Smooth muscle cell (in vitro differentiated cells): ENCODE measurements around the gene TNIK. TPM values are rescaled to one million over a fixed set of nuclear protein-coding genes. Genes with fewer than 3 reads are reported as not detected.

Experiments used
- DNase-seq: peaks from one replicate; lab custom pipeline; 2025; ENCODE audit not compliant: unreplicated experiment; lab: John Stamatoyannopoulos, UW
- H2AFZ ChIP-seq: fragments of 200-600 bp; sonication (generic); 2 replicates; pipeline ENCODE4 v1.6.0; 2016; ENCODE audit warnings: antibody characterized with exemption, low read depth, mild to moderate bottlenecking
- H3F3A ChIP-seq: fragments of 200-600 bp; sonication (generic); 2 replicates; pipeline ENCODE4 v1.6.0; 2017; ENCODE audit warnings: antibody characterized with exemption, low read depth
- H3K27ac ChIP-seq: fragments of 200-600 bp; sonication (generic); 2 replicates; pipeline ENCODE4 v1.5.1; 2016; ENCODE audit warnings: low read depth, mild to moderate bottlenecking
- H3K27me3 ChIP-seq: fragments of 200-600 bp; sonication (generic); 2 replicates; pipeline ENCODE4 v1.6.1; 2016; ENCODE audit warnings: low read depth, mild to moderate bottlenecking
- H3K36me3 ChIP-seq: fragments of 200-600 bp; sonication (generic); 2 replicates; pipeline ENCODE4 v1.5.1; 2016; ENCODE audit warnings: low read depth
- H3K4me1 ChIP-seq: fragments of 200-600 bp; sonication (generic); 2 replicates; pipeline ENCODE4 v1.5.1; 2016; ENCODE audit warnings: low read depth
- H3K4me2 ChIP-seq: fragments of 200-600 bp; sonication (generic); 2 replicates; pipeline ENCODE4 v1.6.0; 2016; ENCODE audit warnings: mild to moderate bottlenecking
- H3K4me3 ChIP-seq: fragments of 200-600 bp; sonication (generic); 2 replicates; pipeline ENCODE4 v1.5.1; 2016; ENCODE audit warnings: mild to moderate bottlenecking
- H3K79me2 ChIP-seq: fragments of 200-600 bp; sonication (generic); 2 replicates; pipeline ENCODE4 v1.6.0; 2016; ENCODE audit warnings: low read depth, mild to moderate bottlenecking
- H3K9ac ChIP-seq: fragments of 200-600 bp; sonication (generic); 2 replicates; pipeline ENCODE4 v1.6.0; 2016; ENCODE audit warnings: low read depth
- H3K9me3 ChIP-seq: fragments of 200-600 bp; sonication (generic); replicated peaks from 2 replicates; pipeline ENCODE4 v1.5.1; 2016; ENCODE audit warnings: low read depth
- H4K20me1 ChIP-seq: fragments of 200-600 bp; sonication (generic); 2 replicates; pipeline ENCODE4 v1.6.0; 2016; ENCODE audit warnings: low read depth
- CTCF ChIP-seq: fragments of 200-600 bp; sonication (generic); IDR thresholded peaks from 2 replicates; pipeline ENCODE4 v1.5.1; 2017; ENCODE audit warnings: borderline replicate concordance, mild to moderate bottlenecking, antibody characterized with exemption; ENCODE audit not compliant: insufficient read depth, poor library complexity, severe bottlenecking
- WGBS: methylation state at CpG from one replicate; pipeline ENCODE4 v1.1.7; 2016; ENCODE audit warnings: low lambda C conversion rate; 5-methylcytosine and 5-hydroxymethylcytosine counted together
- polyA plus RNA-seq: library from polyadenylated mRNA; unstranded; fragments of >200 nt; fragmentation: Nextera tagmentation; extraction: Ambion mirVana; gene quantifications from 2 replicates; pipeline ENCODE4 v1.2.1, GENCODE V29; 2016
- total RNA-seq: library from RNA; depleted of rRNA; stranded (reverse); fragments of >200 nt; gene quantifications from 2 replicates; pipeline ENCODE4 v1.2.3, GENCODE V29; 2014

Gene TNIK
- total and polyA plus RNA-seq, 2 experiments from 2014 or later: 10.4 to 12.5 TPM

GRCh38 chr3:171317171-171317570, 143.0 kb downstream of the TNIK start:
- Histone ChIP-seq H3K4me1 (peaks cover 16% of the 10 kb centered on the region), H3K79me2 (peaks cover 17% of the 10 kb centered on the region), H3K9ac (no peak overlapping the region), H3K36me3 (no peaks in the 10 kb centered on the region), H2AFZ (no peak overlapping the region), H3K9me3 (no peaks in the 10 kb centered on the region), H3K27me3 (no peaks in the 10 kb centered on the region), H4K20me1 (no peaks in the 10 kb centered on the region), H3K4me2 (no peak overlapping the region), H3F3A (peaks cover 13% of the 10 kb centered on the region), H3K4me3 (no peak overlapping the region), H3K27ac (no peak overlapping the region)
- 98% methylated on average over 2 of the region's 2 CpGs for WGBS
- DNase-seq: no peak
- TF ChIP-seq CTCF: no peak

- no peaks in the 10 kb centered on the region for H3K27me3 ChIP-seq
- 36% methylated on average over 4 of the region's 4 CpGs for WGBS
- peaks cover 12% of the 10 kb centered on the region for H3K79me2 ChIP-seq
Observed at GRCh38 chr3:171315919-171316318, 144.3 kb downstream of the TNIK start.

GRCh38 chr3:171315101-171315500, 145.1 kb downstream of the TNIK start:
- Histone ChIP-seq H3K36me3 (no peaks in the 10 kb centered on the region), H3K4me2 (no peak overlapping the region), H3K9ac (no peak overlapping the region), H3K4me3 (no peak overlapping the region), H3F3A (peaks cover 13% of the 10 kb centered on the region), H3K27me3 (no peaks in the 10 kb centered on the region), H2AFZ (no peak overlapping the region), H3K4me1 (peaks cover 7% of the 10 kb centered on the region), H3K9me3 (no peaks in the 10 kb centered on the region), H4K20me1 (no peaks in the 10 kb centered on the region), H3K27ac (no peak overlapping the region), H3K79me2 (peaks cover 12% of the 10 kb centered on the region)
- TF ChIP-seq CTCF: no peak
- no peak for DNase-seq
- WGBS: 81% methylated on average over 2 of the region's 2 CpGs

More at GRCh38 chr3:171315919-171316318, 144.3 kb downstream of the TNIK start:
- DNase-seq: no peak
- no peak overlapping the region for H2AFZ ChIP-seq
- no peak overlapping the region for H3K9ac ChIP-seq
- peaks cover 5% of the 10 kb centered on the region for H3K4me1 ChIP-seq
- no peaks in the 10 kb centered on the region for H3K9me3 ChIP-seq
- H3F3A ChIP-seq: peaks cover 13% of the 10 kb centered on the region
- H3K27ac ChIP-seq: no peak overlapping the region
- H3K4me2 ChIP-seq: no peak overlapping the region
- no peak overlapping the region for H3K4me3 ChIP-seq
- no peaks in the 10 kb centered on the region for H3K36me3 ChIP-seq
- no peak for TF ChIP-seq CTCF
- no peaks in the 10 kb centered on the region for H4K20me1 ChIP-seq

- Histone ChIP-seq H3K4me2 (no peak overlapping the region), H3K4me3 (no peak overlapping the region), H3K4me1 (peaks cover 11% of the 10 kb centered on the region), H4K20me1 (no peaks in the 10 kb centered on the region), H3K9me3 (no peaks in the 10 kb centered on the region), H3K79me2 (peaks cover 7% of the 10 kb centered on the region), H3K27me3 (no peaks in the 10 kb centered on the region), H3K27ac (no peak overlapping the region), H3F3A (peaks cover 17% of the 10 kb centered on the region), H3K9ac (no peak overlapping the region), H3K36me3 (no peaks in the 10 kb centered on the region), H2AFZ (no peak overlapping the region)
- 95% methylated on average over 3 of the region's 3 CpGs for WGBS
- TF ChIP-seq CTCF: no peak
- no peak for DNase-seq
Observed at GRCh38 chr3:171314341-171314740, 145.9 kb downstream of the TNIK start.
